Keratinocyte (primary cell): ENCODE measurements around the gene LIN52.
"Not testable (repeated sequence)": the region's sequence is repeated elsewhere in the genome, so short reads cannot be mapped to it uniquely, and the experiment has no call there.

Source experiments
- CTCF ChIP-seq, 3 experiments: IDR thresholded peaks in 1 of 3; conservative IDR thresholded peaks in 1 of 3; optimal IDR thresholded peaks in 1 of 3; 2 replicates in 2 of 3; 3 replicates in 1 of 3; pipeline versions ENCODE3 to v1.5.1; 2011; ENCODE audit warnings: low read length in 3 of 3, mild to moderate bottlenecking in 3 of 3, moderate library complexity in 2 of 3, control low read depth in 1 of 3, inconsistent platforms in 1 of 3; ENCODE audit not compliant: insufficient read depth in 2 of 3; ENCODE audit errors: extremely low read depth in 1 of 3
- EZH2 ChIP-seq: IDR thresholded peaks from one replicate; pipeline ENCODE4 v1.6.1; 2012; ENCODE audit warnings: inconsistent platforms, mild to moderate bottlenecking, low read length, moderate library complexity

GRCh38 chr14:74125487-74125886 is 40.7 kb downstream of the LIN52 start:
- TF ChIP-seq CTCF (optimal IDR thresholded peaks at IDR 0.05 in 1 of 3, IDR thresholded peaks at IDR 0.05 in 1 of 3, conservative IDR thresholded peaks at IDR 0.05 in 1 of 3; ENCODE audit: extremely low read depth in 1 of 3, insufficient read depth in 2 of 3, low read length in 3 of 3); EZH2: not testable (repeated sequence)
